Spleen (tissue), 11 donors: Measurements from ENCODE around the gene USP13. TPM values are rescaled to one million over a fixed set of nuclear protein-coding genes. Genes with fewer than 3 reads are reported as not detected.

Experiments used
- DNase-seq: peaks from one replicate; pipeline ENCODE4 v3.0.0-alpha.2; 2020
- H3K27ac ChIP-seq, 8 donors: fragments of 200-600 bp; sonication (generic) in 7 of 8; 1 replicate in 4 of 8; 2 replicates in 4 of 8; pipeline versions ENCODE4 v1.5.0 to v1.8.0; 2016 to 2021; ENCODE audit warnings: inconsistent platforms in 4 of 8, mild to moderate bottlenecking in 4 of 8, moderate library complexity in 1 of 8
- H3K27me3 ChIP-seq, 7 donors: fragments of 200-600 bp; sonication (generic) in 6 of 7; replicated peaks in 1 of 7; 1 replicate in 4 of 7; 2 replicates in 3 of 7; pipeline versions ENCODE4 v1.5.0 to v1.8.0; 2016 to 2021; ENCODE audit warnings: inconsistent platforms in 3 of 7, mild to moderate bottlenecking in 1 of 7
- H3K36me3 ChIP-seq, 6 donors: fragments of 200-600 bp; sonication (generic) in 5 of 6; 1 replicate in 4 of 6; 2 replicates in 2 of 6; pipeline versions ENCODE4 v1.5.0 to v1.8.0; 2016 to 2021; ENCODE audit warnings: inconsistent platforms in 2 of 6
- H3K4me1 ChIP-seq, 6 donors: fragments of 200-600 bp; sonication (generic) in 5 of 6; 1 replicate in 3 of 6; 2 replicates in 3 of 6; pipeline versions ENCODE4 v1.5.0 to v1.8.0; 2016 to 2021; ENCODE audit warnings: inconsistent platforms in 3 of 6
- H3K4me3 ChIP-seq, 8 donors: fragments of 200-600 bp; sonication (generic) in 7 of 8; 1 replicate in 4 of 8; 2 replicates in 4 of 8; pipeline versions ENCODE4 v1.5.0 to v1.8.0; 2016 to 2021; ENCODE audit warnings: inconsistent platforms in 4 of 8, mild to moderate bottlenecking in 4 of 8, moderate library complexity in 2 of 8
- H3K9me3 ChIP-seq, 8 donors: fragments of 200-600 bp; sonication (generic) in 7 of 8; 1 replicate in 4 of 8; 2 replicates in 4 of 8; pipeline versions ENCODE4 v1.5.0 to v1.8.0; 2016 to 2021; ENCODE audit warnings: inconsistent platforms in 4 of 8
- POLR2A ChIP-seq, 3 donors: fragments of 450-650 bp; IDR thresholded peaks; one replicate each; pipeline ENCODE4 v1.5.1; 2017; ENCODE audit warnings: antibody characterized with exemption in 3 of 3, mild to moderate bottlenecking in 1 of 3
- POLR2AphosphoS5 ChIP-seq, 3 donors: sonication (generic); formaldehyde crosslinking; IDR thresholded peaks; one replicate each; pipeline ENCODE4 v1.5.1; 2017; ENCODE audit warnings: antibody characterized with exemption in 3 of 3
- WGBS, 5 donors: extraction: QIAGEN DNeasy Blood & Tissue Kit in 3 of 5; methylation state at CpG; one replicate each; pipeline versions ENCODE4 v1.1.5 to v1.1.7; 2013 to 2018; 5-methylcytosine and 5-hydroxymethylcytosine counted together
- intact Hi-C: fragments of 100-400 bp; cut with DNase I; formaldehyde crosslinking; loops from one replicate; pipeline ENCODE4 v1.15.0; 2023; ENCODE audit warnings: low total_unique reads
- polyA plus RNA-seq, 3 donors: library from polyadenylated mRNA; stranded (reverse); fragments of 200-250 nt; gene quantifications; one replicate each; pipeline ENCODE4 v1.2.1, GENCODE V29; 2013
- total RNA-seq, 7 donors: library from RNA; depleted of rRNA in 3 of 7; stranded (reverse); fragments of >200 nt in 3 of 7; fragmentation: NEBNext Ultra II Directional in 4 of 7; extraction: Animal tissue kit (Norgen Biotek cat#: 25700) in 4 of 7; gene quantifications; one replicate each; pipeline versions ENCODE4 v1.1.0 to v1.2.1, GENCODE V29; 2016 to 2021
- TF ChIP-seq, protein P1 (sequence below), 11 experiments: fragments of 200-600 bp in 7 of 11; fragments of 450-650 bp in 4 of 11; sonication (generic) in 4 of 11; IDR thresholded peaks in 8 of 11; conservative IDR thresholded peaks in 3 of 11; 1 replicate in 7 of 11; 2 replicates in 4 of 11; pipeline versions ENCODE4 v1.4.0 to v1.8.0; 2016 to 2021; ENCODE audit warnings: antibody characterized with exemption in 11 of 11, inconsistent platforms in 4 of 11, mild to moderate bottlenecking in 1 of 11
- donor health status: healthy with polysubstance abuse.
- donor health status: DM: no; HTN: no; CAD: no; lungs with moderate emphysema.
- donor health status: DM: no; HTN: no; CAD: no.
- donor health status: Bipolar disorder and iron deficiency.
- donor health status: healthy.
- donor health status: DM: no; HTN: no; CAD: no.
- donor health status: DM: yes; HTN: yes; CAD: no.

USP13 gene
- total and polyA plus RNA-seq, 10 donors: 1.1 to 9.4 (median 7.1) TPM

GRCh38 chr3:179745079-179745478, 92.2 kb downstream of the USP13 start:
- Histone ChIP-seq H3K27ac (no peak overlapping the region), H3K36me3 (peaks cover 0 to 53% (median 13%) of the 10 kb centered on the region in 6 donors), H3K9me3 (no peaks in the 10 kb centered on the region), H3K4me3 (no peak overlapping the region), H3K27me3 (no peaks in the 10 kb centered on the region), H3K4me1 (no peaks in the 10 kb centered on the region)
- DNase-seq: no peak
- TF ChIP-seq POLR2AphosphoS5 (IDR thresholded peaks at IDR 0.05) (no peak), POLR2A (IDR thresholded peaks at IDR 0.05) (no peak)
- TF ChIP-seq, protein P1, sequence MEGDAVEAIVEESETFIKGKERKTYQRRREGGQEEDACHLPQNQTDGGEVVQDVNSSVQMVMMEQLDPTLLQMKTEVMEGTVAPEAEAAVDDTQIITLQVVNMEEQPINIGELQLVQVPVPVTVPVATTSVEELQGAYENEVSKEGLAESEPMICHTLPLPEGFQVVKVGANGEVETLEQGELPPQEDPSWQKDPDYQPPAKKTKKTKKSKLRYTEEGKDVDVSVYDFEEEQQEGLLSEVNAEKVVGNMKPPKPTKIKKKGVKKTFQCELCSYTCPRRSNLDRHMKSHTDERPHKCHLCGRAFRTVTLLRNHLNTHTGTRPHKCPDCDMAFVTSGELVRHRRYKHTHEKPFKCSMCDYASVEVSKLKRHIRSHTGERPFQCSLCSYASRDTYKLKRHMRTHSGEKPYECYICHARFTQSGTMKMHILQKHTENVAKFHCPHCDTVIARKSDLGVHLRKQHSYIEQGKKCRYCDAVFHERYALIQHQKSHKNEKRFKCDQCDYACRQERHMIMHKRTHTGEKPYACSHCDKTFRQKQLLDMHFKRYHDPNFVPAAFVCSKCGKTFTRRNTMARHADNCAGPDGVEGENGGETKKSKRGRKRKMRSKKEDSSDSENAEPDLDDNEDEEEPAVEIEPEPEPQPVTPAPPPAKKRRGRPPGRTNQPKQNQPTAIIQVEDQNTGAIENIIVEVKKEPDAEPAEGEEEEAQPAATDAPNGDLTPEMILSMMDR (IDR thresholded peaks at IDR 0.05 in 8 of 11, conservative IDR thresholded peaks at IDR 0.05 in 3 of 11): no peak
- intact Hi-C loops: no loop called here
- WGBS, 5 donors: 89 to 95% (median 91%) methylated on average over 4 of the region's 4 CpGs

DNA sequence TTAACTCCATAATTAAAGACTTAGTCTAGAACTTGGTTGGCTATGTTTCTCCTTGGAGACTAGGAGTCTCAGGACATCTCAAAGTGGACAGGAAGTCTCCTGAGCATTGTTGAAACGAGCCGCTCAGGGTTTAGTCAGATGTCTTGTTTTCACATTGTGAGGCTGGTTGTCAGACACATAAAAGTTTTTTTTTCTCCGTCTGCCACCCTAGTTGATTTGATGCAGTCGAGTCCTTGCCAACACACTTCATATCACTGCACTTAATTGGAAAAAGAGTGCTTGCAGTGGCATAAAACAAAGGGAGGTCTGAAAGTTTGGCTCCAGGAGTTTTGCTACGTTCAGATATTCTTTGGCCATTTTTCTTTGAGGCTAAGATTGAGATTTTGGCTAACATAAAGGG, 92.9 kb downstream of the USP13 start:
- WGBS, 5 donors: 74 to 84% (median 79%) methylated on average over 5 of the region's 5 CpGs

DNA sequence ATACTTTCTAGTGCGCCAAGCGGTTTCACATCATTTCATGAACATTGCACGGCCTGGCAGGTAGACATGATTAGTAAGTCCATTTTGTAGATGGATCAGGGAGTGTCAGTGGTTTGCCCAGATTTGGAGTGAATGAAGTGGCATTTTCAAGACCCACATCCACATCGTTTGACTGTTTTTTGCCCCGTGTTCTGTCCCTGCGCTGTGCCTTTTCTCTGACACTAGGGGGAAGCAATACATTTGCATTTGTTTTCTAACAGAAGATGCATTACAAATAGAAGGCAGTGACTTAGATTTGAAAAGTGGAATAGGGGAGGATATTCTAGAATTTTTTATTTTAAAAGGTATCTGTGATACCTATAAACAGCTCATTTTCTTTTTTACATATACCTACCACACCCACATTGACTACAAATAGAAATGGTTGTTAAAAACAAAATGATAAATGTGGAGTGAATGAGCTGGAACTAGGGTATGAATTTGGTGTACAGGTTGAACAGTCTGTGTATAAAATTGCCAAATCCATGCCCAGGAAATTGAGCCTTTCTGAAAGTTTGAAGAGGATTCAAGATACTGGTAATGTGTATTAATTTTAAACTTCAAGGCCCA, 98.0 kb downstream of the USP13 start:
- no peaks in the 10 kb centered on the region for H3K4me1 ChIP-seq
- H3K4me3 ChIP-seq: no peak overlapping the region
- WGBS, 5 donors: 56 to 71% (median 65%) methylated on average over 6 of the region's 6 CpGs
- no peak overlapping the region for H3K27ac ChIP-seq
- intact Hi-C loops: no loop called here
- DNase-seq: no peak
- TF ChIP-seq POLR2AphosphoS5 (IDR thresholded peaks at IDR 0.05) (no peak), POLR2A (IDR thresholded peaks at IDR 0.05) (no peak)
- TF ChIP-seq, protein P1 (IDR thresholded peaks at IDR 0.05 in 8 of 11, conservative IDR thresholded peaks at IDR 0.05 in 3 of 11): peak in 5 of 11 experiments; percentile 13 to 31 (median 26)
- H3K9me3 ChIP-seq: no peaks in the 10 kb centered on the region
- H3K36me3 ChIP-seq: peaks cover 0 to 30% (median 3%) of the 10 kb centered on the region in 6 donors
- no peaks in the 10 kb centered on the region for H3K27me3 ChIP-seq

More for the DNA sequence above, 92.9 kb downstream of the USP13 start:
- no peak for DNase-seq
- H3K27ac ChIP-seq: no peak overlapping the region
- no peak overlapping the region for H3K4me3 ChIP-seq
- intact Hi-C loops: no loop called here
- no peaks in the 10 kb centered on the region for H3K9me3 ChIP-seq
- H3K36me3 ChIP-seq: peaks cover 0 to 47% (median 10%) of the 10 kb centered on the region in 6 donors
- no peaks in the 10 kb centered on the region for H3K4me1 ChIP-seq
- no peaks in the 10 kb centered on the region for H3K27me3 ChIP-seq
- TF ChIP-seq POLR2AphosphoS5 (IDR thresholded peaks at IDR 0.05): no peak
- TF ChIP-seq, protein P1 (IDR thresholded peaks at IDR 0.05 in 8 of 11, conservative IDR thresholded peaks at IDR 0.05 in 3 of 11): no peak
- no peak for TF ChIP-seq POLR2A (IDR thresholded peaks at IDR 0.05)

- Histone ChIP-seq H3K4me1 (no peaks in the 10 kb centered on the region), H3K36me3 (peaks cover 0 to 79% (median 24%) of the 10 kb centered on the region in 6 donors), H3K9me3 (no peaks in the 10 kb centered on the region), H3K27ac (no peak overlapping the region), H3K27me3 (no peaks in the 10 kb centered on the region), H3K4me3 (no peak overlapping the region)
- WGBS, 5 donors: 75 to 92% (median 86%) methylated on average over 8 of the region's 8 CpGs
- DNase-seq: no peak
- TF ChIP-seq, protein P1 (IDR thresholded peaks at IDR 0.05 in 8 of 11, conservative IDR thresholded peaks at IDR 0.05 in 3 of 11): no peak
- intact Hi-C loops: no loop called here
Measured at GRCh38 chr3:179760944-179761343, 108.1 kb downstream of the USP13 start.
